A204.1 (cell line): ENCODE results near the gene DUS2.
"Not testable (repeated sequence)": the region's sequence is repeated elsewhere in the genome, so short reads cannot be mapped to it uniquely, and the experiment has no call there.

Experiments
- FAIRE-seq: peaks from 2 replicates; lab custom pipeline; 2012; peaks lifted over from hg19 to GRCh38; lab: Jason Lieb, UNC

DUS2 gene

DNA sequence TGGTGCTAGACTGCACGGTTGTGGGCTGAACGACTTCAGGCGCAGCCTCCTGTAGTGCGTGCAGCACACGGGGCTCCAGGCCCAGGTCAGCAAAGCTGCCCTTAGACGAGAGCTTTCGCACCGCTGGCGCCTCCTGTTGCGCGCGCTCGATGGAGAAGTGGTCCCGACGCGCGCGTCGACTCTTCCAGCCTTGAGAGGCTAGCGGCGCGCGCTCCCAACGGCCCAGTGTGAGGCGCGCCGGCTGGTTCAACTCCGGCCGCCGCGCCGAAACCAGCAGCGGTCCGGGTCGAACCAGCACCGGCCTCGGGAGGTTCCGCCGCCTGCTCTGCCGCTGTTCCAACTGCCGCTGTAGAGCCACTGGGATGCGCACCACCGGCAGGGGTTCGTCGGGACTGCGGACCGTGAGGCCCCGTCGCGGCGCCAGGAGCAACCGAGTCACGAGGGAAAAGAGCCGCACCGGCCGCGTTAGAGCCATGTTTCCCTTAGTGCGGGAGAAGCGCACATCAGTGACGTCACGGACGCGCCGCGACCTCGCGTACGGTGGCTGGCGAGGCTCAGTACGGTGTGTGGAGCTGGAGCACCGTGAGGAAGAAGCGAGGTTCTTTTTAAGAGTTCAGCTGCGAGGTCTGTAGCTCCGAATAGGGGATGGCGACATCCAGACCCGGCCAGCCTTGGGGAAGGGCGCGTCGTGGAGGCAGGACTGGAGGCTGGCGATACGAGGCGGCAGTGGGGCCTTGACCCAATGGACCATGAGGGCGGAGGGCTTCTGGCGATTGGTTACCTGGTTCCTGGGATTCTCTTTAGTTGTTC, at the start of gene DUS2, which contains the start of gene DDX28:
DUS2 (plus strand) TSS at position 557 of the 810 bp plus-strand sequence. CDS start 14,740 bp downstream, outside the sequence.
DDX28 (minus strand) TSS at position 505 of the 810 bp plus-strand sequence; CDS start at position 475, 30 bp downstream.
- FAIRE-seq = no peak

DNA sequence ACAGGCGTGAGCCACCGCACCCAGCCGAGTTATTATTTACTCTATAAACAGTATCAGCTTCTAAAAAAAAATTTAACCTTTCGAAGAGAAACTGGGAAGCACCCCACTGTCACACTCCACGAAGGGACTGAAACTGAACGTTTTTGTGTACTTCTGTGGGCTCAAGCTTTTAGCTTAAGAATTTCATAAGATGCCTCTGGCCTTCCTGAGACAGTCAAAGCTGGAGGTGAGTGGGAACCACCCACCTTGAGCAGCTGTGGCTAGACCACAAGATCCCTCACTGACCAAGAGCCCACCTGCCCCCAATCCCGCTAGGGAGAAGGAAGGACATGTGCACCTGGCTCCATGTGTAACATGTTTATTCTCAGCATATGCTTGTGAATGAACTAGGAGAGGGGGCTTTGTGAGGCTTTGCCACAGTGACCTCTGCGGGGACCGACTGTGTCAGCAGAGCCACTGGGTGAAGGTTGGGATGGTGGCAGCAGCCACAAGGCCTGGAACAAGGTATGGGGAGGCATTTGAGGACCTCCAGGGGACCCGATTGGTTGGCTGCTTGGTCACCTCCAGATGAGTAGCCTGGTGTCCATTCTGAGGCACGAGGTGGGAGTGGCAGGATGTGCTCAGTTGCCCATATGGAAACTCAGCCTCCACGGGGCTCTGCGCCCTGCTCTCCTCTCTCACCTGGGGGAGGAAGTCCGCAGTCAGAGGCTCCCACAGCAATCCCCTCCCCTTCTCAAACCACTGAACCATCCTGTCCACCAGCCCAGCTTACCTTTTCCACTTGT, 47.6 kb upstream of the DUS2 start:
- no peak for FAIRE-seq

GRCh38 chr16:67976205-67976604, 46.9 kb upstream of the DUS2 start:
- no peak for FAIRE-seq

- FAIRE-seq = no peak
Measured at GRCh38 chr16:67977005-67977404, 46.1 kb upstream of the DUS2 start.

GRCh38 chr16:67977469-67978227, 45.4 kb upstream of the DUS2 start:
- no peak for FAIRE-seq

- no peak for FAIRE-seq
Measured at GRCh38 chr16:67979955-67980678, 43.0 kb upstream of the DUS2 start, which contains the start of gene DPEP3. DPEP3 (minus strand) TSS chr16:67980499; CDS start chr16:67980380, 119 bp downstream.

DNA sequence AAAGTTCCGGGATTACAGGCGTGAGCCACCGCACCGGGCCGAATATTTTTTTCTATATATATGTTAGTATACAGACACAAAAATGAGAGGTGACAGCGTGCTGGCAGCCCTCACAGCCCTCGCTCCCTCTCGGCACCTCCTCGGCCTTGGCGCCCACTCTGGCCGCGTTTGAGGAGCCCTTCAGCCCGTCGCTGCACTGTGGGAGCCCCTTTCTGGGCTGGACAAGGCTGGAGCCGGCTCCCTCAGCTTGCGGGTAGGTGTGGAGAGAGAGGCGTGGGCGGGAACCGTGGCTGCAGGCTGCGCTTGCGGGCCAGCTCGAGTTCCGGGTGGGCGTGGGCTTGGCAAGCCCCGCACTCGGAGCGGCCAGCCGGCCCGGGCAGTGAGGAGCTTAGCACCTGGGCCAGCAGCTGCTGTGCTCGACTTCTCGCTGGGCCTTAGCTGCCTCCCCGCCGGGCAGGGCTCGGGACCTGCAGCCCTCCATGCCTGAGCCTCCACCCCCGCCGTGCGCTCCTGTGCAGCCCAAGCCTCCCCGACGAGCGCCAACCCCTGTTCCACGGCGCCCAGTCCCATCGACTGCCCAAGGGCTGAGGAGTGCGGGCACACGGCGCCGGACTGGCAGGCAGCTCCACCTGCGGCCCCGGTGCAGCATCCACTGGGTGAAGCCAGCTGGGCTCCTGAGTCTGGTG, 40.9 kb upstream of the DUS2 start:
- FAIRE-seq = no peak

- FAIRE-seq = no peak
Measured at GRCh38 chr16:67986949-67987348, 36.1 kb upstream of the DUS2 start.

DNA sequence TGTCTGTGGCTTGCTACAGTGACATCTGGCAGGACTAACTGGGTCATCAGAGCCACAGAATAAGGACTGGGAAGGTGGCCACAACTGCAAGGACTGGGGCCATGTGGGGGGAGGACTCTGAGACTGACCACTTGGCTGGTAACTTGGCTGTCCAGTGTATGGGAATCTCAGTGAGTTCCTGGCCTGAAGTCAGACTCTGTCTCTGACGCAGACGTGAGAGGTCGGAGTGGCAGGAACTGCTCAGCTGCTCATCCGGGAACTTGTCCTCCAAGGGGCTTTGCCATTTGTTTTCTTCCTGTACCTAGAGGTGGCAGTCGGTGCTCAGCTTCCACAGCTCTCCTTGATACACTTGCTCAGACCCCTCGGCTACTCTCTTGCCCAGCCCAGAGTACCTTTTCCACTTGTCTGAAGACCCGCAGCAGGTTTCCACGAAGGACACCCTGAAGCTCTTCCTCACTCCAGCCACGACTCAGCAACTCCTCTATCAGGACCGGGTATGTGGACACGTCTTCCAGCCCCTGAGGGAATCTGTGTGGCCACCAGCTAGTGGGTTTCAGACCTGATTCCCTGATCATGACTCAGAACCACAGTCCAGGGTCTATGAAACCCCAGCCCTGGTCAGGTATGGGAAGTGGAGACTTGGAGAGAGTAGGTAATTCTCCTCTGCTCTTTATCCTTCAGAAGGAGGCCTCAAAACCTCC, 35.5 kb upstream of the DUS2 start:
- no peak for FAIRE-seq

DNA sequence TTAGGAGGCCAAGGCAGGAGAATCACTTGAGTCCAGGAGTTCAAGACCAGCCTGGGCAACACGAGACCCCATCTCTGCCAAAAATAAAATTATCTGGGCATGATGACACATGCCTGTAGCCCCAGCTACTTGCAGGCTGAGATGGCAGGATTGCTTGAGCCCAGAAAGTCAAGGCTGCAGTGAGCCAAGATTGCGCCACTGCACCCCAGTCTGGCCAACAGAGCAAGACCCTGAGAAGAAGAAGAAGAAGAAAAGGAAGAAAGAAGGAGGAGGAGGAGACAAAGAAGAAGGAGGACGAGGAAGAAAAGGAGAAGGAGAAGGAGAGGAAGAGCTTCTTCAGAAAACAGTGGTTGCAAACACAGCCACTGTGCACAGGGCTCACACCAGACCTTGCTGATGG, 34.4 kb upstream of the DUS2 start:
- no peak for FAIRE-seq

DNA sequence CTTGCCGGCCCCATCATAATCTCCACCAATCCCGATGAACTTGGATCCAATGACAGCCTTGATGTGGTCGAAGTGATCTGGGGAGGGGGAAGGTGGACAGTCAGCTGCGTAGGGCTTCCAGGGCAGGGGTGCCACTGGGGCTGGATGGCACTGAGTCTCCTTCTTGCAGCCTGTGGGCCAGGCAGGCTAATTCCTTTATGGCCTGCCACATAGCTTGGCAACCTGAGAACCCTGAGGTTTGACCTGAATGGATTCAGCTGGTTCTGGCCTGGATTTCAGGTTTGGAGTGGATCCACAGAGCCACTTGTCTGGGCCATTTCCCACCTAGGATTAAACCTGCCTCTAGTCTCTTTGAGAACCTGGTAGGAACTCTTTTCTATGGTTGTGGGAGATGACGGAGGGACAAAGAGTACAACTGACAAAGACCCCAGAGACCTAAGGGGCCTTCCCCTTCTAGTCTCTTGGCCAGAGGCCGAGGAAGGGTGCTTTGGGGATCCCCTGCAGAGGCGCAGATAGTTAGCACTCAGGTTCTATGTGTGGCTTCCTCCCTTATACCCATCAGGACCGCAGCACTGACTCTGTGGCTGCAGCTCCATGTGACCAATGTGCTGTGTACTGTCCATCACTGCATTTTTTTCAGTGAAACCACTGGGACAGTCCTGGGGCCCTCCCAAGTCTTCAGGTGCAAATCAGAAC, 33.6 kb upstream of the DUS2 start:
- FAIRE-seq = no peak

DNA sequence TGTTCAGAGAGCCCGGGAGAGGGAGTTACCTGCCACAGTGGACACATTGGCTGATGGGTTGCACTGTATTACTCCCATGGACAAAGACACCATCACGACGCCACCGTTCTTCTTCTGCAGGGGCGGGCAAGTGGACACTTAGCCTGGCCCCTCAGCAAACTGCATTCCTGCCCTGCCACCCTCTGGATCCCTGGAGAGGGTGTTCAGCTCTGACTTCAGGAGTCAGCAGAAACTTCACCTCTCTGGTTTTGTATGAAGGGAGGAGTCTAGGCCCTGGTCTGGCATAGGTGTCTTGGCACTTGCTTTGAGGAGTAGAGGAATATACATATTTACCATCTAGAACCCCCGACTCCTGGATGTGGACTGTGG, 33.1 kb upstream of the DUS2 start:
- FAIRE-seq = no peak

GRCh38 chr16:67992661-67993206, 30.4 kb upstream of the DUS2 start:
- no peak for FAIRE-seq

DNA sequence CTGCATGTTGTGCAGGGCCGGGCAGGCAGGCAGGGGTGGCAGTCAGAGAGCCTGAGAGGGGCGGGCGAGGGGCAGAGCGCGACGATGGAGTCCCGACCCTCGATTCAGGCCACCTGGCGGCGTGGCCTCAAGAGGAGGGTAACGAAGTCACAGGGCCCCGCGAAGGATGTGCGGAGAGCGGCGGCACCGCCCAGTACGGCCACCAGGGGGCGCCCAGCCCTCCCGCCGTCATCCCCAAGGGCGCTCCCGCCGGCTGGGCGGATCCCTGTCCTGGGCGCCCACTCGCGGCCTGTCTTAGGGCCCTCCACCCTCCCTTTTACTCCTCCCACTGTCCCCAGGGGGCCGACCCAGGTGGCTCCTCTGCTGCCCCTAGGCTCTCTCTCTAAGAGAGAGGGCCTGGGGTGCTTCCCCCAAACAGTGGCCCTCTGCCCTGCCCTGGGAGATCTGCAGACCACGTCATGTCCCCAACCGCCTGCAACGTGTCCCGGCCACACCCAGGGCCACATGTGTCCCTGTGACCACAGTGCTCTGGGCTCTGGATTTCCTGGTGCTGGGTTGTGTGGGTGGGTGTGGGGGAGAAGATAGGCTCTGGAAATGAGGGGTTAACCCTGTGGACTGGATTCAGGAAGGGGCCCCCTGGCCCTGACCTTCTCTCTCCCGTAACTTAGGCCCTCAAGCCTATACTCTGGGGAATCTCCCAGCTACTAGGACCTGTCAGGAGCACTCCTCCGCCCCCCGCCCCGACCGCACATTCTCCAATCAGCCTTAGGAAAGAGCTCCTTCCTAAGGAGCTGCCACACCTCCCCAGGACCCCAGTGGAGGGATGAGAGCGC, 29.7 kb upstream of the DUS2 start:
- no peak for FAIRE-seq

- not testable (repeated sequence) for FAIRE-seq
Measured at GRCh38 chr16:67994040-67994408, 29.1 kb upstream of the DUS2 start.

GRCh38 chr16:67995423-67995822, 27.7 kb upstream of the DUS2 start:
- no peak for FAIRE-seq

DNA sequence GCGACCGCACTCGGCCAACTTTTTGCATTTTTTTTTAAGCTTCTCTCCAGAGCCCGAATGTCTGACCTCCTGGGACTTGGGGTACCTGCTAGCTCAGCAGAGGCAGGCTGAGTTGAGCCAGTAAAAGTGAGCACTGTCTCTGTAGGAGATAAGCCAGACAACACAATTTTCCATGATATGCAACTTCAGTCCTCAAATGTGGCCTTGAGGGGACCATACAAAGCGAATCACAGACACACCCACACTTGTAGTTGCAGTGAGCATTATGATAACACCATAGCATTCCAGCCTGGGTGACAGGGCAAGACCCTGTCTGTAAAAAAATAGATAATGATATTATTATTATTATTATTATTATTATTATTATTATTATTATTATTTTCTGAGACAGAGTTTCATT, 26.4 kb upstream of the DUS2 start:
- no peak for FAIRE-seq

GRCh38 chr16:67998231-67998778, 24.8 kb upstream of the DUS2 start:
- not testable (repeated sequence) for FAIRE-seq
